Stomach (tissue), 4 donors: ENCODE results near the gene SPON2.

Experiments
- CTCF ChIP-seq, 7 experiments: fragments of 450-650 bp in 4 of 7; fragments of 200-600 bp in 3 of 7; sonication (generic) in 3 of 7; IDR thresholded peaks; one replicate each; pipeline ENCODE4 v1.5.1; 2016 to 2019; ENCODE audit warnings: antibody characterized with exemption in 7 of 7, control low read depth in 2 of 7, mild to moderate bottlenecking in 1 of 7
- EP300 ChIP-seq: sonication (generic); formaldehyde crosslinking; IDR thresholded peaks from one replicate; pipeline ENCODE4 v1.6.1; 2017; ENCODE audit warnings: antibody characterized with exemption
- POLR2A ChIP-seq, 4 donors: fragments of 450-650 bp; IDR thresholded peaks; one replicate each; pipeline ENCODE4 v1.6.1; 2016; ENCODE audit warnings: antibody characterized with exemption in 4 of 4, control low read depth in 2 of 4, mild to moderate bottlenecking in 1 of 4, moderate library complexity in 1 of 4
- POLR2AphosphoS5 ChIP-seq, 3 donors: sonication (generic); formaldehyde crosslinking; IDR thresholded peaks; one replicate each; pipeline ENCODE4 v1.6.1; 2016; ENCODE audit warnings: antibody characterized with exemption in 3 of 3

- no peak for TF ChIP-seq POLR2A (IDR thresholded peaks at IDR 0.05)
- no peak for TF ChIP-seq CTCF (IDR thresholded peaks at IDR 0.05)
- TF ChIP-seq POLR2AphosphoS5 (IDR thresholded peaks at IDR 0.05): no peak
- TF ChIP-seq EP300: no peak
These were observed 2.0 kb downstream of the SPON2 start for GRCh38 chr4:1170156-1170975.
